Activated naive CD4-positive, alpha-beta T cell treated with anti-CD3 and anti-CD28 coated beads for 36 hours (primary cell): ENCODE data around the gene DDX5. TPM values are rescaled to one million over a fixed set of nuclear protein-coding genes. Genes with fewer than 3 reads are reported as not detected.

ENCODE experiments used
- CTCF ChIA-PET: fragments of 350-600 bp; sonication (Branson Sonifier 250); formaldehyde crosslinking; loops from one replicate; lab custom pipeline; 2021; ENCODE audit warnings: antibody characterized with exemption; lab: Charles Lee
- DNase-seq: peaks from one replicate; pipeline ENCODE4 v3.0.0-alpha.2; 2020
- H3K27ac Mint-ChIP-seq: one replicate; pipeline ENCODE4 v1.8.0; 2021; ENCODE audit warnings: mild to moderate bottlenecking, mixed read lengths
- H3K27me3 Mint-ChIP-seq: one replicate; pipeline ENCODE4 v1.8.0; 2021; ENCODE audit warnings: low read depth, mixed read lengths
- H3K36me3 Mint-ChIP-seq: one replicate; pipeline ENCODE4 v1.8.0; 2021; ENCODE audit warnings: low read depth, mixed read lengths
- H3K4me1 Mint-ChIP-seq: one replicate; pipeline ENCODE4 v1.8.0; 2021; ENCODE audit warnings: low read depth, mixed read lengths
- H3K4me3 Mint-ChIP-seq: one replicate; pipeline ENCODE4 v1.8.0; 2021; ENCODE audit warnings: mild to moderate bottlenecking, moderate library complexity, mixed read lengths
- H3K9me3 Mint-ChIP-seq: one replicate; pipeline ENCODE4 v1.8.0; 2021; ENCODE audit warnings: mixed read lengths
- intact Hi-C: fragments of 100-400 bp; cut with micrococcal nuclease; formaldehyde crosslinking; loops from one replicate; pipeline ENCODE4 v1.15.1; 2023
- total RNA-seq, 2 experiments: library from RNA; stranded (reverse); gene quantifications; one replicate each; pipeline ENCODE4 v1.2.3, GENCODE V29; 2021

Gene DDX5
- total RNA-seq = 100 to 1,000 TPM; 480 to 491 TPM

- Mint-ChIP-seq H3K27me3 (no peaks in the 10 kb centered on the region), H3K27ac (peak within 1 kb of the TSS; percentile 99), H3K4me3 (peak within 1 kb of the TSS; percentile 92), H3K4me1 (peaks cover 56% of the 10 kb centered on the region), H3K9me3 (no peaks in the 10 kb centered on the region), H3K36me3 (peaks cover 62% of the 10 kb centered on the region)
- intact Hi-C loops = loop anchor here (1.0 to 10.0 kb wide), 12 partner anchors 9 to 884 kb away; partner anchors contain the start of genes GNA13, ICAM2, MAP3K3 and POLG2
- peak; percentile 99 for DNase-seq
- CTCF ChIA-PET = interaction anchor here (0.6 to 3.3 kb wide), 9 partner anchors 10 to 149 kb away, joined by 3 to 22 read pairs (median 3); partner anchors contain the start of gene POLG2
These were observed at the start of gene DDX5 for GRCh38 chr17:64506201-64506575. Gene DDX5 (minus strand): TSS chr17:64506289. CDS start chr17:64506119, 170 bp downstream.

GRCh38 chr17:64555281-64555680, 49.2 kb upstream of the DDX5 start:
- peaks cover 2% of the 10 kb centered on the region for H3K36me3 Mint-ChIP-seq
- H3K9me3 Mint-ChIP-seq = no peaks in the 10 kb centered on the region
- DNase-seq = no peak
- intact Hi-C loops = no loop called here
- no peaks in the 10 kb centered on the region for H3K27me3 Mint-ChIP-seq
- H3K27ac Mint-ChIP-seq = no peak overlapping the region
- no peak overlapping the region for H3K4me3 Mint-ChIP-seq
- H3K4me1 Mint-ChIP-seq = no peaks in the 10 kb centered on the region
- CTCF ChIA-PET = interaction anchor here (0.9 to 2.3 kb wide), 2 partner anchors 10 to 94 kb away, joined by 4 to 5 read pairs; no protein-coding TSS in a partner anchor

GRCh38 chr17:64554028-64554637, 48.0 kb upstream of the DDX5 start:
- DNase-seq = no peak
- Mint-ChIP-seq H3K27ac (no peak overlapping the region), H3K4me1 (no peaks in the 10 kb centered on the region), H3K36me3 (peaks cover 2% of the 10 kb centered on the region), H3K9me3 (no peaks in the 10 kb centered on the region), H3K27me3 (no peaks in the 10 kb centered on the region), H3K4me3 (no peak overlapping the region)
- CTCF ChIA-PET = interaction anchor here (2.3 kb wide), 1 partner anchor 95 kb away, joined by 5 read pairs; no protein-coding TSS in a partner anchor
- intact Hi-C loops = no loop called here

- H3K9me3 Mint-ChIP-seq = no peaks in the 10 kb centered on the region
- no peaks in the 10 kb centered on the region for H3K27me3 Mint-ChIP-seq
- no peak overlapping the region for H3K27ac Mint-ChIP-seq
- no peaks in the 10 kb centered on the region for H3K4me1 Mint-ChIP-seq
- CTCF ChIA-PET = no interaction called here
- no peak overlapping the region for H3K4me3 Mint-ChIP-seq
- H3K36me3 Mint-ChIP-seq = peaks cover 2% of the 10 kb centered on the region
- intact Hi-C loops = no loop called here
- DNase-seq = no peak
These were observed 45.4 kb upstream of the DDX5 start for GRCh38 chr17:64551461-64551860.

- no peaks in the 10 kb centered on the region for H3K9me3 Mint-ChIP-seq
- CTCF ChIA-PET = interaction anchor here (0.7 to 1.5 kb wide), 3 partner anchors 10 to 14 kb away, joined by 3 to 4 read pairs (median 4); no protein-coding TSS in a partner anchor
- no peak for DNase-seq
- H3K27me3 Mint-ChIP-seq = no peaks in the 10 kb centered on the region
- H3K4me3 Mint-ChIP-seq = no peak overlapping the region
- H3K36me3 Mint-ChIP-seq = peaks cover 1% of the 10 kb centered on the region
- H3K27ac Mint-ChIP-seq = no peak overlapping the region
- no peaks in the 10 kb centered on the region for H3K4me1 Mint-ChIP-seq
- intact Hi-C loops = no loop called here
These were observed 41.2 kb upstream of the DDX5 start for GRCh38 chr17:64547319-64547718.

- Mint-ChIP-seq H3K27ac (no peak overlapping the region), H3K36me3 (peaks cover 1% of the 10 kb centered on the region)
These were observed 40.6 kb upstream of the DDX5 start for GRCh38 chr17:64546716-64547115.

GRCh38 chr17:64544742-64545141, 38.7 kb upstream of the DDX5 start:
- Mint-ChIP-seq H3K4me1 (no peaks in the 10 kb centered on the region), H3K27me3 (no peaks in the 10 kb centered on the region), H3K9me3 (no peaks in the 10 kb centered on the region), H3K36me3 (peaks cover 1% of the 10 kb centered on the region), H3K27ac (no peak overlapping the region), H3K4me3 (no peak overlapping the region)
- DNase-seq = no peak
- intact Hi-C loops = no loop called here
- CTCF ChIA-PET = interaction anchor here (0.7 to 1.3 kb wide), 4 partner anchors 11 to 662 kb away, joined by 3 to 5 read pairs (median 3); no protein-coding TSS in a partner anchor

More at GRCh38 chr17:64546716-64547115, 40.6 kb upstream of the DDX5 start:
- CTCF ChIA-PET = interaction anchor here (0.8 kb wide), 1 partner anchor 9 kb away, joined by 4 read pairs; no protein-coding TSS in a partner anchor
- no peaks in the 10 kb centered on the region for H3K4me1 Mint-ChIP-seq
- H3K4me3 Mint-ChIP-seq = no peak overlapping the region
- H3K9me3 Mint-ChIP-seq = no peaks in the 10 kb centered on the region
- intact Hi-C loops = no loop called here
- no peaks in the 10 kb centered on the region for H3K27me3 Mint-ChIP-seq
- DNase-seq = no peak

GRCh38 chr17:64540118-64540776, 34.2 kb upstream of the DDX5 start:
- no peaks in the 10 kb centered on the region for H3K27me3 Mint-ChIP-seq
- no peaks in the 10 kb centered on the region for H3K9me3 Mint-ChIP-seq
- no peak overlapping the region for H3K4me3 Mint-ChIP-seq
- no peak overlapping the region for H3K27ac Mint-ChIP-seq
- no peaks in the 10 kb centered on the region for H3K4me1 Mint-ChIP-seq
- DNase-seq = no peak
- H3K36me3 Mint-ChIP-seq = peaks cover 10% of the 10 kb centered on the region
- intact Hi-C loops = no loop called here
- CTCF ChIA-PET = interaction anchor here (1.8 kb wide), 1 partner anchor 109 kb away, joined by 5 read pairs; no protein-coding TSS in a partner anchor

- Mint-ChIP-seq H3K27me3 (no peaks in the 10 kb centered on the region), H3K4me3 (no peak overlapping the region), H3K9me3 (no peaks in the 10 kb centered on the region), H3K36me3 (peaks cover 13% of the 10 kb centered on the region), H3K4me1 (peaks cover 3% of the 10 kb centered on the region), H3K27ac (peak overlapping the region; percentile 60)
- peak; percentile 21 for DNase-seq
- intact Hi-C loops = no loop called here
- CTCF ChIA-PET = interaction anchor here (0.7 to 1.8 kb wide), 3 partner anchors 12 to 111 kb away, joined by 3 to 5 read pairs (median 3); no protein-coding TSS in a partner anchor
These were observed 32.5 kb upstream of the DDX5 start for GRCh38 chr17:64538508-64539130.

- Mint-ChIP-seq H3K27me3 (no peaks in the 10 kb centered on the region), H3K27ac (peak overlapping the region; percentile 11), H3K4me3 (no peak overlapping the region), H3K9me3 (no peaks in the 10 kb centered on the region), H3K36me3 (peaks cover 22% of the 10 kb centered on the region), H3K4me1 (peaks cover 3% of the 10 kb centered on the region)
- no peak for DNase-seq
- intact Hi-C loops = no loop called here
- CTCF ChIA-PET = interaction anchor here (0.6 to 1.0 kb wide), 3 partner anchors 9 to 99 kb away, joined by 3 to 4 read pairs (median 4); no protein-coding TSS in a partner anchor
These were observed 31.4 kb upstream of the DDX5 start for GRCh38 chr17:64537488-64537887.

GRCh38 chr17:64536913-64537312, 30.8 kb upstream of the DDX5 start:
- intact Hi-C loops = no loop called here
- Mint-ChIP-seq H3K4me3 (no peak overlapping the region), H3K36me3 (peaks cover 22% of the 10 kb centered on the region), H3K27ac (peak overlapping the region; percentile 11), H3K27me3 (no peaks in the 10 kb centered on the region), H3K4me1 (peaks cover 3% of the 10 kb centered on the region), H3K9me3 (no peaks in the 10 kb centered on the region)
- CTCF ChIA-PET = interaction anchor here (0.6 to 0.7 kb wide), 2 partner anchors 11 to 100 kb away, joined by 3 to 4 read pairs; no protein-coding TSS in a partner anchor
- DNase-seq = no peak

GRCh38 chr17:64535357-64535756, 29.3 kb upstream of the DDX5 start:
- no peaks in the 10 kb centered on the region for H3K27me3 Mint-ChIP-seq
- DNase-seq = no peak
- H3K9me3 Mint-ChIP-seq = no peaks in the 10 kb centered on the region
- H3K4me1 Mint-ChIP-seq = peaks cover 3% of the 10 kb centered on the region
- peaks cover 27% of the 10 kb centered on the region for H3K36me3 Mint-ChIP-seq
- CTCF ChIA-PET = interaction anchor here (0.6 kb wide), 1 partner anchor 514 kb away, joined by 4 read pairs; no protein-coding TSS in a partner anchor
- intact Hi-C loops = no loop called here
- H3K27ac Mint-ChIP-seq = peak overlapping the region; percentile 2
- no peak overlapping the region for H3K4me3 Mint-ChIP-seq
